GM23338 (cell line): ENCODE data around the gene DBH. TPM values are rescaled to one million over a fixed set of nuclear protein-coding genes. Genes with fewer than 3 reads are reported as not detected.

Experiments
- ATAC-seq: fragments of 200-7000 bp; cut with Tn5 transposase; 3 replicates; pipeline ENCODE4 v1.9.1; 2020
- DNase-seq: peaks from one replicate; pipeline ENCODE4 v3.0.0-alpha.2; 2015; ENCODE audit warnings: low spot score
- H2AFZ ChIP-seq: fragments of 200-600 bp; sonication (generic); 2 replicates; pipeline ENCODE4 v1.8.0; 2016; ENCODE audit warnings: antibody characterized with exemption, mild to moderate bottlenecking, moderate library complexity
- H3F3A ChIP-seq: fragments of 200-600 bp; sonication (generic); replicated peaks from 2 replicates; pipeline ENCODE4 v1.8.0; 2017; ENCODE audit warnings: antibody characterized with exemption, mixed run types, low read depth
- H3K27ac ChIP-seq: fragments of 200-600 bp; sonication (generic); 2 replicates; pipeline ENCODE4 v1.6.1; 2016; ENCODE audit warnings: low read depth
- H3K27me3 ChIP-seq: fragments of 200-600 bp; sonication (generic); 2 replicates; pipeline ENCODE4 v1.8.0; 2016; ENCODE audit warnings: mild to moderate bottlenecking, mixed run types, moderate library complexity; ENCODE audit not compliant: insufficient read depth
- H3K36me3 ChIP-seq: fragments of 200-600 bp; sonication (generic); 2 replicates; pipeline ENCODE4 v1.8.0; 2016; ENCODE audit warnings: mild to moderate bottlenecking; ENCODE audit not compliant: insufficient read depth
- H3K4me1 ChIP-seq: fragments of 200-600 bp; sonication (generic); 2 replicates; pipeline ENCODE4 v1.8.0; 2016; ENCODE audit warnings: mild to moderate bottlenecking, moderate library complexity; ENCODE audit not compliant: insufficient read depth
- H3K4me2 ChIP-seq: fragments of 200-600 bp; sonication (generic); 2 replicates; pipeline ENCODE4 v1.7.1; 2017; ENCODE audit warnings: mixed run types
- H3K4me3 ChIP-seq: fragments of 200-600 bp; sonication (generic); 2 replicates; pipeline ENCODE4 v1.6.1; 2016; ENCODE audit warnings: mixed run types
- H3K79me2 ChIP-seq: fragments of 200-600 bp; sonication (generic); replicated peaks from 2 replicates; pipeline ENCODE4 v1.8.0; 2017; ENCODE audit warnings: mild to moderate bottlenecking; ENCODE audit not compliant: insufficient read depth
- H3K9me2 ChIP-seq: fragments of 200-600 bp; sonication (generic); 2 replicates; pipeline ENCODE4 v1.8.0; 2017; ENCODE audit not compliant: insufficient read depth
- H4K20me1 ChIP-seq: fragments of 200-600 bp; sonication (generic); replicated peaks from 2 replicates; pipeline ENCODE4 v1.8.0; 2017; ENCODE audit warnings: mild to moderate bottlenecking; ENCODE audit not compliant: insufficient read depth
- H3K27ac Mint-ChIP-seq: 2 replicates; pipeline ENCODE4 v1.8.0; 2020; ENCODE audit warnings: inconsistent platforms, mild to moderate bottlenecking, moderate library complexity, mixed read lengths
- H3K27me3 Mint-ChIP-seq: 3 replicates; pipeline ENCODE4 v1.8.0; 2022; ENCODE audit warnings: low read depth, mild to moderate bottlenecking, moderate library complexity, mixed read lengths, inconsistent platforms; ENCODE audit not compliant: insufficient read depth, poor library complexity
- H3K36me3 Mint-ChIP-seq: 3 replicates; pipeline ENCODE4 v1.8.0; 2021; ENCODE audit warnings: low read depth, mild to moderate bottlenecking, inconsistent platforms, moderate library complexity, mixed read lengths
- H3K4me1 Mint-ChIP-seq: 3 replicates; pipeline ENCODE4 v1.8.0; 2020; ENCODE audit warnings: mild to moderate bottlenecking, inconsistent platforms, mixed read lengths
- H3K4me3 Mint-ChIP-seq: 3 replicates; pipeline ENCODE4 v1.8.0; 2021; ENCODE audit warnings: moderate library complexity, mild to moderate bottlenecking, inconsistent platforms, mixed read lengths
- H3K9me3 Mint-ChIP-seq: 3 replicates; pipeline ENCODE4 v1.8.0; 2020; ENCODE audit warnings: moderate library complexity, mild to moderate bottlenecking, inconsistent platforms, mixed read lengths
- CREB1 ChIP-seq: fragments of 250-450 bp; sonication (Bioruptor Pico); IDR thresholded peaks from 2 replicates; pipeline ENCODE4 v1.5.0; 2020; ENCODE audit warnings: low read depth, mild to moderate bottlenecking, moderate library complexity
- CTCF ChIP-seq, 2 experiments: fragments of 200-600 bp in 1 of 2; sonication (generic) in 1 of 2; conservative IDR thresholded peaks; 2 replicates each; pipeline versions ENCODE4 v1.5.1 to v1.6.1; 2016 to 2017; ENCODE audit warnings: antibody characterized with exemption in 2 of 2, low read depth in 2 of 2, mild to moderate bottlenecking in 2 of 2, moderate library complexity in 1 of 2
- ETS1 ChIP-seq: IDR thresholded peaks from 2 replicates; pipeline ENCODE4 v1.6.1; 2016; ENCODE audit warnings: antibody characterized with exemption
- EZH2 ChIP-seq: fragments of 200-600 bp; sonication (generic); IDR thresholded peaks from one replicate; pipeline ENCODE4 v1.8.0; 2017; ENCODE audit warnings: antibody characterized with exemption, mild to moderate bottlenecking, low read depth; ENCODE audit not compliant: unreplicated experiment
- EZH2phosphoT487 ChIP-seq: fragments of 200-600 bp; sonication (generic); IDR thresholded peaks from one replicate; pipeline ENCODE4 v1.8.1; 2018; ENCODE audit warnings: antibody characterized with exemption; ENCODE audit not compliant: unreplicated experiment
- JUNB ChIP-seq: IDR thresholded peaks from one replicate; pipeline ENCODE4 v1.6.1; 2016; ENCODE audit warnings: antibody characterized with exemption; ENCODE audit not compliant: unreplicated experiment
- NANOG ChIP-seq: IDR thresholded peaks from 2 replicates; pipeline ENCODE4 v1.6.1; 2016; ENCODE audit warnings: antibody characterized with exemption, borderline replicate concordance
- POLR2AphosphoS5 ChIP-seq: IDR thresholded peaks from 2 replicates; pipeline ENCODE4 v1.6.1; 2016; ENCODE audit warnings: antibody characterized with exemption, low read depth
- REST ChIP-seq: IDR thresholded peaks from one replicate; pipeline ENCODE4 v1.6.1; 2018; ENCODE audit warnings: antibody characterized with exemption; ENCODE audit not compliant: unreplicated experiment
- STAT1 ChIP-seq: IDR thresholded peaks from one replicate; pipeline ENCODE4 v1.6.1; 2016; ENCODE audit warnings: antibody characterized with exemption; ENCODE audit not compliant: unreplicated experiment
- ZNF114 ChIP-seq: fragments of 250-450 bp; sonication (Bioruptor Pico); IDR thresholded peaks from 2 replicates; pipeline ENCODE4 v1.5.0; 2020; ENCODE audit warnings: mild to moderate bottlenecking, moderate library complexity
- ZNF331 ChIP-seq: fragments of 250-450 bp; sonication (Bioruptor Pico); IDR thresholded peaks from 2 replicates; pipeline ENCODE4 v1.5.0; 2020; ENCODE audit warnings: low read depth, mild to moderate bottlenecking, moderate library complexity
- ZNF462 ChIP-seq: fragments of 250-450 bp; sonication (Bioruptor Pico); IDR thresholded peaks from 2 replicates; pipeline ENCODE4 v1.5.0; 2020; ENCODE audit warnings: mild to moderate bottlenecking, moderate library complexity
- polyA plus RNA-seq: library from polyadenylated mRNA; unstranded; fragments of >200 nt; fragmentation: Nextera tagmentation; extraction: Ambion mirVana; gene quantifications from 2 replicates; pipeline ENCODE4 v1.2.1, GENCODE V29; 2016
- total RNA-seq: library from RNA; depleted of rRNA; stranded (reverse); fragments of >200 nt; shearing (Covaris generic); gene quantifications from 2 replicates; pipeline ENCODE4 v1.2.3, GENCODE V29; 2014

Gene DBH
- total and polyA plus RNA-seq, 2 experiments from 2014 or later: 0.08 to 0.24 TPM

- Histone ChIP-seq H3F3A (no peaks in the 10 kb centered on the region), H3K36me3 (no peaks in the 10 kb centered on the region), H3K79me2 (no peaks in the 10 kb centered on the region), H3K4me2 (no peak overlapping the region), H4K20me1 (no peaks in the 10 kb centered on the region), H3K27ac (no peak overlapping the region), H3K9me2 (no peaks in the 10 kb centered on the region), H2AFZ (no peak overlapping the region), H3K4me3 (no peak overlapping the region), H3K27me3 (no peaks in the 10 kb centered on the region), H3K4me1 (peaks cover 8% of the 10 kb centered on the region; the same call in 1 of the 2 replicates)
- TF ChIP-seq CTCF (conservative IDR thresholded peaks at IDR 0.05; ENCODE audit: low read depth in 2 of 2) (no peak), STAT1 (no peak), EZH2 (no peak), ZNF114 (no peak), ETS1 (no peak), ZNF462 (CRISPR knock-in tag) (no peak), CREB1 (no peak), NANOG (no peak), REST (no peak), EZH2phosphoT487 (no peak), JUNB (no peak), POLR2AphosphoS5 (no peak), ZNF331 (CRISPR knock-in tag) (no peak)
- DNase-seq (no peak), ATAC-seq (no peak)
- peaks cover 20% of the 10 kb centered on the region for H3K4me1 Mint-ChIP-seq
- peaks cover 19% of the 10 kb centered on the region for H3K27me3 Mint-ChIP-seq
- H3K4me3 Mint-ChIP-seq: no peak overlapping the region
- peaks cover 19% of the 10 kb centered on the region for H3K9me3 Mint-ChIP-seq
- no peak overlapping the region for H3K27ac Mint-ChIP-seq
- H3K36me3 Mint-ChIP-seq: no peaks in the 10 kb centered on the region; the same call in 2 of the 3 replicates
Observed at GRCh38 chr9:133629221-133630110, 6.7 kb upstream of the DBH start.
